ENCODE results near the gene DNAAF5.

The DNAAF5 gene

GRCh38 chr7:729140-730000, 2.9 kb downstream of the DNAAF5 start:
- TF ChIP-seq, protein P1, sequence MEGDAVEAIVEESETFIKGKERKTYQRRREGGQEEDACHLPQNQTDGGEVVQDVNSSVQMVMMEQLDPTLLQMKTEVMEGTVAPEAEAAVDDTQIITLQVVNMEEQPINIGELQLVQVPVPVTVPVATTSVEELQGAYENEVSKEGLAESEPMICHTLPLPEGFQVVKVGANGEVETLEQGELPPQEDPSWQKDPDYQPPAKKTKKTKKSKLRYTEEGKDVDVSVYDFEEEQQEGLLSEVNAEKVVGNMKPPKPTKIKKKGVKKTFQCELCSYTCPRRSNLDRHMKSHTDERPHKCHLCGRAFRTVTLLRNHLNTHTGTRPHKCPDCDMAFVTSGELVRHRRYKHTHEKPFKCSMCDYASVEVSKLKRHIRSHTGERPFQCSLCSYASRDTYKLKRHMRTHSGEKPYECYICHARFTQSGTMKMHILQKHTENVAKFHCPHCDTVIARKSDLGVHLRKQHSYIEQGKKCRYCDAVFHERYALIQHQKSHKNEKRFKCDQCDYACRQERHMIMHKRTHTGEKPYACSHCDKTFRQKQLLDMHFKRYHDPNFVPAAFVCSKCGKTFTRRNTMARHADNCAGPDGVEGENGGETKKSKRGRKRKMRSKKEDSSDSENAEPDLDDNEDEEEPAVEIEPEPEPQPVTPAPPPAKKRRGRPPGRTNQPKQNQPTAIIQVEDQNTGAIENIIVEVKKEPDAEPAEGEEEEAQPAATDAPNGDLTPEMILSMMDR (IDR thresholded peaks at IDR 0.05; ENCODE audit: low read depth, low read length, missing control alignments), result no peak
- in situ Hi-C loops (cut with HindIII; ENCODE audit: low sequenced_read_pairs), result no loop called here
- H3K4me3 ChIP-seq (ENCODE audit: low read depth, low read length), result no peak overlapping the region
- no peak for DNase-seq (ENCODE audit: low read depth)

DNA sequence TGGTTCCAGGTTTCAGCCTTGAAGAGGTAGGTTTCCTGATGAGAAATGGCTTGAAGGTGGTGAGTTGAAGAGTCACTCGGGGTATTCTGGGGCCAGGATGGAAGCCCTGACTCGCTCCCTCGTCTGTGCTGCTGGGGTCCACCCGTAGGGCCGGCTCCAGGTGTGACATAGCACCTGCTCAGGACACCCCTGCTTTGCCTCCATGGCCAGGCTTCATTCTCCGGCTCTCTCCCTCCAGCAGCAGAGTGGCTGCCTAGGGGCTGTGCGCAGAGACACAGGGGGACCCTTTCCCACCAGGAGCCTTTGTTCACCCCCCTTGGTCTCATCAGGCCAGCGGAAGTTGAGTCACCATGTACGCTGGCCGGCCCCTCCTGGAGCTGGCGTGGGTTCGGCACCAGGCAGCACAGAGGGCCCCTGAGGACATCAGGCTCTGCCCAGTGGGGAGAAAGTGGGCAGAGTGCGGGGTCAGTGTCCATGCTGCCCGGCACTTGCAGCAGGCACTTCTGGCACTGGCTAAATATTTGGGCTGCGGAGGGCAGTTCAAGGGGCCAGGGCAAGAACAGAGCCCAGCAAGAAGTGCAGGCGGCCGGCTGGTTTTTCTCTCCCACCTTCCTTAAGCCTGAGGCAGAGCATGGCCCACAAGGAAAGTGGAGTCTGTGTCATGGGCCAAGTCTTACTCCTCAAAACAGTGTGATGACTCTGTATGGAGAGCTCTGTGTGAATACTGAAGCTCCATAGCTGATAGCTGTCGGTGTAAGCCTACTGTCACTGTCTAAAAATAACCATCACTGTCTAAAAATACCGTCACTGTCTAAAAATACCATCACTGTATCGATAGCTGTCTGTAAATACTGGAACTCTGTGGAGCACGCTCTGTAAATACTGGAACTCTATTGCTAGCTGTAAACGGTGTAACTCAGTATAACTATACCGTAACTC, 4.3 kb downstream of the DNAAF5 start:
- DNase-seq (ENCODE audit: low read depth), result no peak
- in situ Hi-C loops (cut with HindIII; ENCODE audit: low sequenced_read_pairs), result loop anchor here (5.0 kb wide), 1 partner anchor 63 kb away; no protein-coding TSS in a partner anchor
- TF ChIP-seq, protein P1 (IDR thresholded peaks at IDR 0.05; ENCODE audit: low read depth, low read length, missing control alignments), result no peak
- no peak overlapping the region for H3K4me3 ChIP-seq (ENCODE audit: low read depth, low read length)

DNA sequence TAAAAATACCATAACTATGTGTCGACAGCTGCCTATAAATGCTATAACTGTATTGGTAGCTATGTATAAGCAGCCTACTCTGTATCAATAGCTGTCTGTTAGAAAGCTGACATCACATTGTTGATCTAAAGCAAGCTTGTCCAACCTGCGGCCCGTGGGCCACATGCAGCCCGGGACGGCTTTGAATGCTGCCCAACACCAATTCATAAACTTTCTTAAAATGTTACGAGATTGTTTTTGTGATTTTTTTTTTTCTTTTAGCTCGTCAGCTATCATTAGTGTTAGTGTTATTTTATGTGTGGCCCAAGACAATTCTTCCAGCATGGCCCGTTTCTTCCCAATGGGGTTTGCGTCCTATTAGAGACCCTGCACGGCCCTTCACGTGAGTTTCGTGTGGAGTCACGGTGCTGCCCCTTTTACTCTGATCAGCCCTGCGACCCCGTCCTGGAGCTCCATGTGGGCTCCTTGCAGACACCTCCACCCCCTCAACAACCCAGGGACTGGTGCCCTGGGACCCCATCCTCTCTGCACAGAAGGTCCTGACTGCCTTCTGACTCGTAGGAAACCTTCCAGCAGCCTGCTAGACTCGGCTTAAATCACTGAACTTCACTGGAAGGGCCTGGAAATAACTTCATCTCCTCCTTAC, 5.1 kb downstream of the DNAAF5 start:
- no peak for DNase-seq (ENCODE audit: low read depth)
- H3K4me3 ChIP-seq (ENCODE audit: low read depth, low read length), result no peak overlapping the region
- TF ChIP-seq, protein P1 (IDR thresholded peaks at IDR 0.05; ENCODE audit: low read depth, low read length, missing control alignments), result no peak
- in situ Hi-C loops (cut with HindIII; ENCODE audit: low sequenced_read_pairs), result loop anchor here (5.0 kb wide), 1 partner anchor 64 kb away; no protein-coding TSS in a partner anchor

DNA sequence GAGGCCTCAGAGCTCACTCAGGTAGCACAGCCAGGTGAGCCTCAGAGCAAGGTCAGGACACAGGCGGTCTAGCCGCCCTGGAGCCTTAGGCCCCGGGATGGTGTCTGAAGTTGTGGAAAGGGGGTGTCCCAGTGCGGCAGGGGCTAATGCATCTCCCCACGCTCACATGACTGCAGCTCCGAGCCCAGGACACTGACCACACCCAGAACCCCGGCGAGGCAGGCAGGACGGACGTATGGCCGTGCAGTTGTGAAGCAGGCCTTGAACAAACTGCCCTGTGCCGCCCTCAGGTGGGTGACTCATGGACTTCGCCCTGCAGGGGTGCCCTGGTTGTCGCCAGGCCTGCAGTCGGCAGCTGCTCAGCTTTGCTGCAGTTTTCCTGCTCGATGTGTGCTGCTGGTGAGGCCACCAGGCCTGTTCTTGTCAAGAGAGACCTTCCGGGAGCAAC, 5.6 kb downstream of the DNAAF5 start:
- TF ChIP-seq, protein P1 (IDR thresholded peaks at IDR 0.05; ENCODE audit: low read depth, low read length, missing control alignments), result no peak
- DNase-seq (ENCODE audit: low read depth), result no peak
- in situ Hi-C loops (cut with HindIII; ENCODE audit: low sequenced_read_pairs), result loop anchor here (5.0 kb wide), 1 partner anchor 65 kb away; no protein-coding TSS in a partner anchor
- H3K4me3 ChIP-seq (ENCODE audit: low read depth, low read length), result no peak overlapping the region

GRCh38 chr7:732556-732955, 6.1 kb downstream of the DNAAF5 start:
- TF ChIP-seq, protein P1 (IDR thresholded peaks at IDR 0.05; ENCODE audit: low read depth, low read length, missing control alignments), result no peak
- no peak overlapping the region for H3K4me3 ChIP-seq (ENCODE audit: low read depth, low read length)
- no peak for DNase-seq (ENCODE audit: low read depth)
- in situ Hi-C loops (cut with HindIII; ENCODE audit: low sequenced_read_pairs), result loop anchor here (5.0 kb wide), 1 partner anchor 65 kb away; no protein-coding TSS in a partner anchor

DNA sequence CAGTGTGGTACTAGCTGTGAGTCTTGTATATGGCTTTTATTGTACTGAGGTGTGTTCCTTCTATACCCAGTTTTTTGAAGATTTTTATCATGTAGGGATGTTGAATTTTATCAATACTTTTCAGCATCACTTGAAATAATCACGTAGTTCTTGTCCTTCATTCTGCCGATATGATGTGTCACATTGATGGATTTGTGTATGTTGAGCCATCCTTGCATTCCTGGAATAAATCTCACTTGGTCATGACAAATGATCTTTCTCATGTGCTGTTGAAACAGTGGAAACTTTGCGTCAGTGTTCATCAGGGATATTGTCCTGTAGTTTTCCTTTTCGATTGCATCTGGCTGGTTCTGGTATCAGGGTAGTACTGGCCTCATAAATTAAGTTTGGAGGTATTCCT, 7.7 kb downstream of the DNAAF5 start:
- TF ChIP-seq, protein P1 (IDR thresholded peaks at IDR 0.05; ENCODE audit: low read depth, low read length, missing control alignments), result no peak
- in situ Hi-C loops (cut with HindIII; ENCODE audit: low sequenced_read_pairs), result loop anchor here (5.0 kb wide), 1 partner anchor 67 kb away; no protein-coding TSS in a partner anchor
- no peak overlapping the region for H3K4me3 ChIP-seq (ENCODE audit: low read depth, low read length)
- DNase-seq (ENCODE audit: low read depth), result no peak
